Measurements from ENCODE around the gene BAZ1B. TPM values are rescaled to one million over a fixed set of nuclear protein-coding genes. Genes with fewer than 3 reads are reported as not detected.

BAZ1B gene
- total RNA-seq, 1 experiment from 2014 or later = 127 TPM

DNA sequence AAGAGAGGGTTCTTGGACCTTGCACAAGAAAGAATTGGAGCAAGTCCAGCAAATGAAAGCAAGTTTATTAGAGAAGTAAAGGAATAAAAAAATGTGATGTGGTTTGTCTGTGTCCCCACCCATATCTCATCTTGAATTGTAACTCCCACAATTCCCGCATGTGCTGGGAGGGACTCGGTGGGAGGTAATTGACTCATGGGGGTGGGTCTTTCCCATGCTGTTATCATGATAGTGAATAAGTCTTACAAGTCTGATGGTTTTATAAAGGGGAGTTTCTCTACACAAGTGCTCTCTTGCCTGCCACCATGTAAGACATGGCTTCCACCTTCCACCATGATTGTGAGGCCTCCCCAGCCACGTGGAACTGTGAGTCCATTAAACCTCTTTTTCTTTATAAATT is 127.7 kb downstream of the BAZ1B start:
- Histone ChIP-seq H3K36me3 (ENCODE audit: insufficient read depth, low read length, poor library complexity, severe bottlenecking) (no peaks in the 10 kb centered on the region), H3K27me3 (replicated peaks; ENCODE audit: insufficient read depth, low read depth, low read length, poor library complexity) (no peaks in the 10 kb centered on the region), H3K27ac (ENCODE audit: low read depth, low read length, poor library complexity, severe bottlenecking) (no peak overlapping the region), H3K4me3 (ENCODE audit: low read depth, low read length, poor library complexity, severe bottlenecking) (no peak overlapping the region), H3K9me3 (ENCODE audit: low read depth, low read length, poor library complexity, severe bottlenecking) (no peaks in the 10 kb centered on the region), H3K4me1 (ENCODE audit: insufficient read depth, low read length, poor library complexity, severe bottlenecking) (no peaks in the 10 kb centered on the region)
- DNase-seq (ENCODE audit: low spot score) = no peak
- CTCF ChIA-PET = no interaction called here
- intact Hi-C loops (cut with micrococcal nuclease; ENCODE audit: unreplicated experiment) = no loop called here
- no peak for TF ChIP-seq EZH2 (IDR thresholded peaks at IDR 0.05; ENCODE audit: borderline replicate concordance, low read depth, low read length, poor library complexity, severe bottlenecking)
- POLR2A ChIA-PET (ENCODE audit: low non-redundant PET) = no interaction called here
- no TSS peak for BruUV-seq (replicated peaks)

DNA sequence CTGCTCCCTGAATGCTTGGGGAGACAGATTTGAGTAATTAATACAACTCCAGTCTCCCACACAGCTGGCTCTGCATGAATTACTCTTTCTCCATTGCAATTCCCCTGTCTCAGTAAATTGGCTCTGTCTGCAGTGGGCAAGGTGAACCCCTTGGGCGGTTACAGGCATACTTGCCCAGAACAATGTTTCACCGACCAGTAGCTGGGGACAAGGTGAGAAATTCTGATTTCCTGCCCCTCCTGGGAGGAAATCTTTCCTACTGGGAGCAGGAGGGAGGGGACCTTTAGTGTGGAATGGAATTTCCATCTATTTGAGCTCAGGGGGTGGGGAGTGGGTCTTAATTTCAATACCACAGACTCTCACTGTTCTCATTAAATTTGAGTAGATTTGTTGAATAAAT is 130.7 kb downstream of the BAZ1B start:
- H3K9me3 ChIP-seq (ENCODE audit: low read depth, low read length, poor library complexity, severe bottlenecking) = peaks cover 10% of the 10 kb centered on the region
- DNase-seq (ENCODE audit: low spot score) = no peak
- no peak overlapping the region for H3K4me3 ChIP-seq (ENCODE audit: low read depth, low read length, poor library complexity, severe bottlenecking)
- POLR2A ChIA-PET (ENCODE audit: low non-redundant PET) = no interaction called here
- TF ChIP-seq CTCF (conservative IDR thresholded peaks at IDR 0.05; ENCODE audit: low read depth, low read length) = no peak
- no peak for TF ChIP-seq EZH2 (IDR thresholded peaks at IDR 0.05; ENCODE audit: borderline replicate concordance, low read depth, low read length, poor library complexity, severe bottlenecking)
- no peak overlapping the region for H3K27ac ChIP-seq (ENCODE audit: low read depth, low read length, poor library complexity, severe bottlenecking)
- intact Hi-C loops (cut with micrococcal nuclease; ENCODE audit: unreplicated experiment) = no loop called here
- CTCF ChIA-PET = no interaction called here
- H3K4me1 ChIP-seq (ENCODE audit: insufficient read depth, low read length, poor library complexity, severe bottlenecking) = no peaks in the 10 kb centered on the region
- no peaks in the 10 kb centered on the region for H3K27me3 ChIP-seq (replicated peaks; ENCODE audit: insufficient read depth, low read depth, low read length, poor library complexity)
- no peaks in the 10 kb centered on the region for H3K36me3 ChIP-seq (ENCODE audit: insufficient read depth, low read length, poor library complexity, severe bottlenecking)
- no TSS peak for BruUV-seq (replicated peaks)

Other genes with a start within 250 kb of the BAZ1B start
- 28.9 and 32.7 TPM in 2 replicates for gene NSUN5, start 213.5 kb downstream of the BAZ1B start, total RNA-seq (2021)
- gene TRIM50, start 194.2 kb downstream of the BAZ1B start, total RNA-seq (2021) = not detected in 2 replicates
- not detected in 2 replicates for gene FKBP6, start 194.1 kb downstream of the BAZ1B start, total RNA-seq (2021)
- gene FZD9, start 88.5 kb downstream of the BAZ1B start, total RNA-seq (2021) = 1.3 and 1.7 TPM in 2 replicates
- gene BCL7B, start 35.4 kb upstream of the BAZ1B start, total RNA-seq (2021) = 53.0 and 56.3 TPM in 2 replicates
- gene TBL2, start 56.3 kb upstream of the BAZ1B start, total RNA-seq (2021) = 48.9 and 51.9 TPM in 2 replicates
- 17.4 and 20.6 TPM in 2 replicates for gene MLXIPL, start 102.2 kb upstream of the BAZ1B start, total RNA-seq (2021)
- 8.7 and 10.1 TPM in 2 replicates for gene VPS37D, start 145.5 kb upstream of the BAZ1B start, total RNA-seq (2021)
- 11.1 and 11.8 TPM in 2 replicates for gene DNAJC30, start 161.2 kb upstream of the BAZ1B start, total RNA-seq (2021)
- gene BUD23, start 161.3 kb upstream of the BAZ1B start, total RNA-seq (2021) = 133 and 138 TPM in 2 replicates
- gene STX1A, start 197.4 kb upstream of the BAZ1B start, total RNA-seq (2021) = 37.8 and 47.1 TPM in 2 replicates
- 20.7 and 22.9 TPM in 2 replicates for gene ABHD11, start 216.5 kb upstream of the BAZ1B start, total RNA-seq (2021)
- gene CLDN3, start 248.0 kb upstream of the BAZ1B start, total RNA-seq (2021) = not detected in 2 replicates

Measured in A673 (cell line).